CD14-positive monocyte (primary cell): ENCODE measurements around the gene RUNX2. TPM values are rescaled to one million over a fixed set of nuclear protein-coding genes. Genes with fewer than 3 reads are reported as not detected.

Experiments used
- DNase-seq, 3 donors: peaks; one replicate each; pipeline ENCODE4 v3.0.0-alpha.2; 2011 to 2022
- H2AFZ ChIP-seq: 2 replicates; pipeline ENCODE4 v1.6.0; 2012; ENCODE audit warnings: mild to moderate bottlenecking, low read depth, low read length, inconsistent platforms; ENCODE audit not compliant: insufficient read depth, poor library complexity, severe bottlenecking
- H3K27ac ChIP-seq, 2 donors: 1 replicate in 1 of 2; 2 replicates in 1 of 2; pipeline ENCODE4 v1.5.1; 2012 to 2013; ENCODE audit warnings: low read length in 2 of 2, control low read depth in 1 of 2, inconsistent platforms in 1 of 2, low read depth in 1 of 2, mild to moderate bottlenecking in 1 of 2
- H3K27me3 ChIP-seq, 2 donors: one replicate each; pipeline versions ENCODE4 v1.6.0 to v1.6.1; 2011 to 2013; ENCODE audit warnings: low read length in 2 of 2; ENCODE audit not compliant: control insufficient read depth in 2 of 2, insufficient read depth in 2 of 2
- H3K36me3 ChIP-seq, 2 donors: replicated peaks in 1 of 2; 1 replicate in 1 of 2; 2 replicates in 1 of 2; pipeline versions ENCODE4 v1.5.1 to v1.6.1; 2012 to 2013; ENCODE audit warnings: low read length in 2 of 2, control low read depth in 1 of 2, inconsistent platforms in 1 of 2, mild to moderate bottlenecking in 1 of 2; ENCODE audit not compliant: insufficient read depth in 2 of 2, control insufficient read depth in 1 of 2
- H3K4me1 ChIP-seq, 2 donors: 1 replicate in 1 of 2; 2 replicates in 1 of 2; pipeline versions ENCODE4 v1.5.1 to v1.6.1; 2012 to 2013; ENCODE audit warnings: low read length in 2 of 2, control low read depth in 1 of 2, inconsistent platforms in 1 of 2, mild to moderate bottlenecking in 1 of 2, moderate library complexity in 1 of 2; ENCODE audit not compliant: insufficient read depth in 2 of 2, control insufficient read depth in 1 of 2
- H3K4me2 ChIP-seq: replicated peaks from 2 replicates; pipeline ENCODE3; 2012; ENCODE audit warnings: low read length, moderate library complexity, mild to moderate bottlenecking; ENCODE audit not compliant: poor library complexity, severe bottlenecking; ENCODE audit errors: extremely low read depth
- H3K4me3 ChIP-seq, 3 experiments: fragments of 200-600 bp in 1 of 3; sonication (generic) in 1 of 3; replicated peaks in 1 of 3; 1 replicate in 2 of 3; 2 replicates in 1 of 3; pipeline ENCODE4 v1.5.1; 2011 to 2013; ENCODE audit warnings: low read length in 3 of 3, mild to moderate bottlenecking in 3 of 3, control low read depth in 2 of 3, low read depth in 2 of 3, inconsistent platforms in 1 of 3, moderate library complexity in 1 of 3
- H3K79me2 ChIP-seq: 2 replicates; pipeline ENCODE4 v1.6.0; 2012; ENCODE audit warnings: mild to moderate bottlenecking, control low read depth, inconsistent platforms, low read length, moderate library complexity; ENCODE audit not compliant: insufficient read depth
- H3K9ac ChIP-seq: 2 replicates; pipeline ENCODE4 v1.6.0; 2017; ENCODE audit warnings: low read length, mild to moderate bottlenecking; ENCODE audit not compliant: insufficient read depth, poor library complexity, severe bottlenecking
- H3K9me3 ChIP-seq, 2 donors: replicated peaks in 1 of 2; 1 replicate in 1 of 2; 2 replicates in 1 of 2; pipeline versions ENCODE4 v1.5.1 to v1.6.1; 2012 to 2013; ENCODE audit warnings: low read length in 2 of 2, control low read depth in 1 of 2; ENCODE audit not compliant: control insufficient read depth in 1 of 2, insufficient read depth in 1 of 2
- H4K20me1 ChIP-seq: 2 replicates; pipeline ENCODE4 v1.6.0; 2012; ENCODE audit warnings: mild to moderate bottlenecking, low read length, control low read depth, moderate library complexity; ENCODE audit not compliant: insufficient read depth
- H3K27ac Mint-ChIP-seq, 7 donors: one replicate each; pipeline ENCODE4 v1.8.0; 2020; ENCODE audit warnings: mild to moderate bottlenecking in 7 of 7, mixed read lengths in 7 of 7, moderate library complexity in 6 of 7, inconsistent platforms in 2 of 7
- H3K27me3 Mint-ChIP-seq, 3 donors: one replicate each; pipeline ENCODE4 v1.8.0; 2021 to 2022; ENCODE audit warnings: low read depth in 3 of 3, mild to moderate bottlenecking in 3 of 3, mixed read lengths in 3 of 3, moderate library complexity in 3 of 3, inconsistent platforms in 1 of 3
- H3K36me3 Mint-ChIP-seq, 2 donors: one replicate each; pipeline ENCODE4 v1.8.0; 2020; ENCODE audit warnings: mixed read lengths in 2 of 2, inconsistent platforms in 1 of 2, mild to moderate bottlenecking in 1 of 2
- H3K4me1 Mint-ChIP-seq: one replicate; pipeline ENCODE4 v1.8.0; 2020; ENCODE audit warnings: mild to moderate bottlenecking, mixed read lengths
- H3K4me3 Mint-ChIP-seq, 2 donors: one replicate each; pipeline ENCODE4 v1.8.0; 2020; ENCODE audit warnings: mild to moderate bottlenecking in 2 of 2, mixed read lengths in 2 of 2, moderate library complexity in 1 of 2
- H3K9me3 Mint-ChIP-seq, 7 donors: one replicate each; pipeline ENCODE4 v1.8.0; 2020 to 2022; ENCODE audit warnings: mixed read lengths in 7 of 7, mild to moderate bottlenecking in 6 of 7, moderate library complexity in 6 of 7, inconsistent platforms in 2 of 7
- CTCF ChIP-seq: fragments of 200-600 bp; IDR thresholded peaks from one replicate; pipeline ENCODE4 v1.8.0; 2022; ENCODE audit warnings: antibody characterized with exemption, mild to moderate bottlenecking
- WGBS: methylation state at CpG from one replicate; pipeline ENCODE4 v1.1.5; 2013; ENCODE audit warnings: missing lambda C conversion rate; ENCODE audit not compliant: insufficient coverage; 5-methylcytosine and 5-hydroxymethylcytosine counted together
- intact Hi-C, 2 donors: fragments of 100-400 bp; cut with micrococcal nuclease; formaldehyde crosslinking; loops; one replicate each; pipeline versions ENCODE4 v1.15.0 to v1.15.1; 2023
- polyA plus RNA-seq, 3 donors: library from polyadenylated mRNA; depleted of rRNA in 1 of 3; unstranded in 2 of 3; stranded (reverse) in 1 of 3; fragments of 300-500 nt in 2 of 3; fragments of >200 nt in 1 of 3; fragmentation: Illumina TruSeq in 2 of 3; gene quantifications; 1 replicate in 2 of 3; 2 replicates in 1 of 3; pipeline ENCODE4 v1.2.3, GENCODE V29; 2012 to 2021

RUNX2 gene
- polyA plus RNA-seq, 3 donors = 1.3 to 5.0 (median 2.5) TPM

- Mint-ChIP-seq H3K27me3 (peaks cover 0 to 2% (median under 1%) of the 10 kb centered on the region in 3 donors), H3K9me3 (no peaks in the 10 kb centered on the region), H3K4me1 (peaks cover 18% of the 10 kb centered on the region), H3K27ac (no peak overlapping the region), H3K4me3 (no peak overlapping the region), H3K36me3 (peaks cover 31 to 42% of the 10 kb centered on the region in 2 donors)
- H3K36me3 ChIP-seq = peaks cover 17 to 27% of the 10 kb centered on the region in 2 donors
- no peak overlapping the region for H3K9ac ChIP-seq
- no peak overlapping the region for H3K4me2 ChIP-seq
- H3K27me3 ChIP-seq = no peaks in the 10 kb centered on the region
- H3K4me1 ChIP-seq = no peaks in the 10 kb centered on the region
- TF ChIP-seq CTCF = no peak
- H3K27ac ChIP-seq = no peak overlapping the region
- no peak overlapping the region for H3K4me3 ChIP-seq
- no peak overlapping the region for H2AFZ ChIP-seq
- intact Hi-C loops = no loop called here
- WGBS = no CpG with 5 or more reads among the region's 5 CpGs
- H3K79me2 ChIP-seq = no peaks in the 10 kb centered on the region
- DNase-seq = no peak
- no peaks in the 10 kb centered on the region for H3K9me3 ChIP-seq
- H4K20me1 ChIP-seq = no peaks in the 10 kb centered on the region
These were observed 215.4 kb downstream of the RUNX2 start for GRCh38 chr6:45543298-45544235.

- TF ChIP-seq CTCF = no peak
- Histone ChIP-seq H3K4me1 (no peaks in the 10 kb centered on the region), H3K9ac (no peak overlapping the region), H3K36me3 (peaks cover 17 to 29% of the 10 kb centered on the region in 2 donors), H3K4me2 (no peak overlapping the region), H3K27ac (no peak overlapping the region), H3K79me2 (no peaks in the 10 kb centered on the region), H3K4me3 (no peak overlapping the region), H4K20me1 (no peaks in the 10 kb centered on the region), H3K27me3 (no peaks in the 10 kb centered on the region), H2AFZ (no peak overlapping the region), H3K9me3 (no peaks in the 10 kb centered on the region)
- Mint-ChIP-seq H3K4me3 (no peak overlapping the region), H3K27me3 (peaks cover 0 to 3% (median 2%) of the 10 kb centered on the region in 3 donors), H3K4me1 (peaks cover 7% of the 10 kb centered on the region), H3K36me3 (peaks cover 31 to 38% of the 10 kb centered on the region in 2 donors), H3K27ac (no peak overlapping the region), H3K9me3 (no peaks in the 10 kb centered on the region)
- DNase-seq = no peak
- intact Hi-C loops = no loop called here
- WGBS = no CpG with 5 or more reads among the region's 2 CpGs
These were observed 217.3 kb downstream of the RUNX2 start for GRCh38 chr6:45545416-45545815.
